ENCODE measurements around the gene RNF38.
"Not testable (repeated sequence)": the region's sequence is repeated elsewhere in the genome, so short reads cannot be mapped to it uniquely, and the experiment has no call there.

The RNF38 gene

GRCh38 chr9:36301227-36301626 is 98.8 kb downstream of the RNF38 start:
- TF ChIP-seq CTCF (IDR thresholded peaks at IDR 0.05) = no peak
- H3K4me1 ChIP-seq = no peaks in the 10 kb centered on the region
- H3K9me3 ChIP-seq (ENCODE audit: control insufficient read depth, low read length) = no peaks in the 10 kb centered on the region
- no peaks in the 10 kb centered on the region for H3K79me2 ChIP-seq
- no peak overlapping the region for H3K4me3 ChIP-seq (ENCODE audit: low read depth, low read length)
- no peak overlapping the region for H2AFZ ChIP-seq
- H3K27me3 ChIP-seq (ENCODE audit: control insufficient read depth, insufficient read depth, low read length) = no peaks in the 10 kb centered on the region
- no peak overlapping the region for H3K27ac ChIP-seq
- H3K4me2 ChIP-seq (ENCODE audit: low read length) = no peak overlapping the region
- no peak overlapping the region for H3K9ac ChIP-seq
- no peaks in the 10 kb centered on the region for H3K36me3 ChIP-seq (ENCODE audit: control insufficient read depth, insufficient read depth, low read length)

DNA sequence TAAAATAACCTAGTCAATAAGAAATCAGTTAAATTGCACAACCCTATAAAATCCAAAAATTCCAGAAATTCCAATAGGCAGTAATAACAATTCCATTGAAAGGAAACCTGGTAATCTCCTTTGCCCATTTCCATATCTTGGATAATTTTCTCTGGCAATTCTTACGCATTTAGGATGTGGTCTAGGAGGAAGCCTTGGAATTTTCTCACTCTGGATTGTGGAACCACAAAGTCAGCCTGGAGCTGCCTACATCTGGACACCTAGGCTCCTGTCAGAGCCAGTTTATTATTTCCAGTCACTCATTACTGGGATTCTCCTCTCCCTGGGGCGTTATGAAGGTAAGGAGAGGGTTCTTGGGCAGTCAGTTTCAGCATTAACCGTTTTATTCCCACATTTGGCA is 101.5 kb downstream of the RNF38 start:
- Histone ChIP-seq H2AFZ (no peak overlapping the region), H3K9me3 (ENCODE audit: control insufficient read depth, low read length) (no peaks in the 10 kb centered on the region), H3K79me2 (no peaks in the 10 kb centered on the region), H3K9ac (no peak overlapping the region), H3K4me1 (no peaks in the 10 kb centered on the region), H3K36me3 (ENCODE audit: control insufficient read depth, insufficient read depth, low read length) (no peaks in the 10 kb centered on the region), H3K4me2 (ENCODE audit: low read length) (no peak overlapping the region), H3K27ac (no peak overlapping the region), H3K27me3 (ENCODE audit: control insufficient read depth, insufficient read depth, low read length) (no peaks in the 10 kb centered on the region), H3K4me3 (ENCODE audit: low read depth, low read length) (no peak overlapping the region)
- no peak for TF ChIP-seq CTCF (IDR thresholded peaks at IDR 0.05)

GRCh38 chr9:36297798-36298197 is 102.3 kb downstream of the RNF38 start:
- Histone ChIP-seq H3K4me3 (ENCODE audit: low read depth, low read length) (no peak overlapping the region), H3K4me2 (ENCODE audit: low read length) (no peak overlapping the region), H2AFZ (no peak overlapping the region), H3K9ac (no peak overlapping the region), H3K79me2 (no peaks in the 10 kb centered on the region), H3K9me3 (ENCODE audit: control insufficient read depth, low read length) (no peaks in the 10 kb centered on the region), H3K4me1 (no peaks in the 10 kb centered on the region), H3K36me3 (ENCODE audit: control insufficient read depth, insufficient read depth, low read length) (no peaks in the 10 kb centered on the region), H3K27ac (no peak overlapping the region), H3K27me3 (ENCODE audit: control insufficient read depth, insufficient read depth, low read length) (no peaks in the 10 kb centered on the region)
- no peak for TF ChIP-seq CTCF (IDR thresholded peaks at IDR 0.05)

DNA sequence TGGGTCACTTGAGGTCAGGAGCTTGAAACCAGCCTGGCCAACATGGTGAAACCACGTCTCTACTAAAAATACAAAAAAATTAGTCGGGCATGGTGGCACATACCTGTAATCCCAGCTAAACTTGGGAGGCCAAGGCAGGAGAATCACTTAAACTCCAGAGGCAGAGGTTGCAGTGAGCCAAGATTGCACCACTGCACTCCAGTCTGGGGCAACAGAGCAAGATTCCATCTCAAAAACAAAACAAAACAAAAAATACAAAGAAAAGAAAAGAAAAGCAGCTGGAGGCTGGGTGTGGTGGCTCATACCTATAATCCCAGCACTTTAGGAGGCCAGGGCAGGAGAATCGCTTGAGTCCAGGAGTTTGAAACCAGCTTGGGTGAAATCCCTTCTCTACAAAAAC is 105.1 kb downstream of the RNF38 start:
- H3K4me1 ChIP-seq; H3K4me2 ChIP-seq (ENCODE audit: low read length); H3K36me3 ChIP-seq (ENCODE audit: control insufficient read depth, insufficient read depth, low read length); H3K9me3 ChIP-seq (ENCODE audit: control insufficient read depth, low read length); H2AFZ ChIP-seq; H3K4me3 ChIP-seq (ENCODE audit: low read depth, low read length); H3K27ac ChIP-seq; H3K79me2 ChIP-seq; H3K9ac ChIP-seq; H3K27me3 ChIP-seq (ENCODE audit: control insufficient read depth, insufficient read depth, low read length): not testable (repeated sequence)

DNA sequence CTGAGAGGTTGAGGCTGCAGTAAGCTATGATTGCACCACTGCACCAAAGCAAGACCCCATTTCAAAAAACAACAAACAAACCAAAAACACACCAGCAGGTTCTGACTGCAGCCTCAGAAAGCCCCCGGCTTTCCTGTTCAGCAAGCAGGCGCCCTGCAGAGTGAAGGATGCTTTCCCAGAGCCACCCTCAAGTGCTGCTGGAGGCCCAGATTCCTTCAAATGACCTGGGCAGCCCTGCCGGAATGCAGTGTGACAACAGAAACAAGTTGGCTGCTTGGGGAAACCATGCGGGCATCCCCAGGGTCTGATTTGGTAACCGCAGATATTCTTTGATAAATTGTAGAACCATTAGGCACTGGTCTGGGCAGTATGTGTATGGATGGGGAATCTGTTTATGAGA is 106.2 kb downstream of the RNF38 start:
- H3K79me2 ChIP-seq = no peaks in the 10 kb centered on the region
- H3K27ac ChIP-seq = no peak overlapping the region
- TF ChIP-seq CTCF (IDR thresholded peaks at IDR 0.05) = no peak
- H3K4me3 ChIP-seq (ENCODE audit: low read depth, low read length) = no peak overlapping the region
- no peak overlapping the region for H3K4me2 ChIP-seq (ENCODE audit: low read length)
- H3K9me3 ChIP-seq (ENCODE audit: control insufficient read depth, low read length) = no peaks in the 10 kb centered on the region
- no peaks in the 10 kb centered on the region for H3K4me1 ChIP-seq
- H3K9ac ChIP-seq = no peak overlapping the region
- H3K36me3 ChIP-seq (ENCODE audit: control insufficient read depth, insufficient read depth, low read length) = no peaks in the 10 kb centered on the region
- no peak overlapping the region for H2AFZ ChIP-seq
- H3K27me3 ChIP-seq (ENCODE audit: control insufficient read depth, insufficient read depth, low read length) = no peaks in the 10 kb centered on the region

Data from parathyroid adenoma (tissue), 2 donors.